ENCODE measurements around the gene C2orf76.
A peak's percentile ranks its signal among the peaks of the same experiment; 100 is the strongest.
"Not testable (repeated sequence)": the region's sequence is repeated elsewhere in the genome, so short reads cannot be mapped to it uniquely, and the experiment has no call there.

The C2orf76 gene

GRCh38 chr2:119294671-119295070 lies 72.0 kb downstream of the C2orf76 start:
- DNase-seq (ENCODE audit: low read depth, low spot score): no peak

GRCh38 chr2:119293900-119294299 lies 72.7 kb downstream of the C2orf76 start:
- DNase-seq (ENCODE audit: low read depth, low spot score): no peak

GRCh38 chr2:119293254-119293653 lies 73.4 kb downstream of the C2orf76 start:
- no peak for DNase-seq (ENCODE audit: low read depth, low spot score)

- DNase-seq (ENCODE audit: low read depth, low spot score): no peak
Measured at GRCh38 chr2:119292226-119292625, 74.4 kb downstream of the C2orf76 start.

GRCh38 chr2:119291588-119292167 lies 75.0 kb downstream of the C2orf76 start:
- DNase-seq (ENCODE audit: low read depth, low spot score): no peak

- DNase-seq (ENCODE audit: low read depth, low spot score): peak; percentile 65
Measured at GRCh38 chr2:119290859-119291587, 75.6 kb downstream of the C2orf76 start.

GRCh38 chr2:119289642-119290041 lies 77.0 kb downstream of the C2orf76 start:
- no peak for DNase-seq (ENCODE audit: low read depth, low spot score)

GRCh38 chr2:119289093-119289492 lies 77.5 kb downstream of the C2orf76 start:
- no peak for DNase-seq (ENCODE audit: low read depth, low spot score)

- DNase-seq (ENCODE audit: low read depth, low spot score): no peak
Measured at GRCh38 chr2:119288576-119288975, 78.1 kb downstream of the C2orf76 start.

- DNase-seq (ENCODE audit: low read depth, low spot score): no peak
Measured at GRCh38 chr2:119286661-119287060, 80.0 kb downstream of the C2orf76 start.

- DNase-seq (ENCODE audit: low read depth, low spot score): no peak
Measured at GRCh38 chr2:119283873-119284331, 82.7 kb downstream of the C2orf76 start.

- no peak for DNase-seq (ENCODE audit: low read depth, low spot score)
Measured at GRCh38 chr2:119282996-119283511, 83.6 kb downstream of the C2orf76 start.

- DNase-seq (ENCODE audit: low read depth, low spot score): no peak
Measured at GRCh38 chr2:119282146-119282995, 84.3 kb downstream of the C2orf76 start.

GRCh38 chr2:119280680-119281079 lies 86.0 kb downstream of the C2orf76 start:
- no peak for DNase-seq (ENCODE audit: low read depth, low spot score)

- no peak for DNase-seq (ENCODE audit: low read depth, low spot score)
Measured at GRCh38 chr2:119279666-119280065, 87.0 kb downstream of the C2orf76 start.

GRCh38 chr2:119278946-119279345 lies 87.7 kb downstream of the C2orf76 start:
- no peak for DNase-seq (ENCODE audit: low read depth, low spot score)

- not testable (repeated sequence) for DNase-seq (ENCODE audit: low read depth, low spot score)
Measured at GRCh38 chr2:119278385-119278784, 88.2 kb downstream of the C2orf76 start.

- DNase-seq (ENCODE audit: low read depth, low spot score): no peak
Measured at GRCh38 chr2:119276864-119277263, 89.8 kb downstream of the C2orf76 start.

- no peak for DNase-seq (ENCODE audit: low read depth, low spot score)
Measured at GRCh38 chr2:119267604-119268003, 99.0 kb downstream of the C2orf76 start.

GRCh38 chr2:119266091-119266589 lies 100.5 kb downstream of the C2orf76 start:
- DNase-seq (ENCODE audit: low read depth, low spot score): no peak

GRCh38 chr2:119265693-119266066 lies 101.0 kb downstream of the C2orf76 start:
- no peak for DNase-seq (ENCODE audit: low read depth, low spot score)

Data from activated naive CD8-positive, alpha-beta T cell treated with anti-CD3 and anti-CD28 coated beads, Interleukin-2, amount 50 U/mL, for 16 hours (primary cell).